ENCODE data around the gene ST14.
A peak's percentile ranks its signal among the peaks of the same experiment; 100 is the strongest.
"Not testable (repeated sequence)": the region's sequence is repeated elsewhere in the genome, so short reads cannot be mapped to it uniquely, and the experiment has no call there.

ST14 gene

DNA sequence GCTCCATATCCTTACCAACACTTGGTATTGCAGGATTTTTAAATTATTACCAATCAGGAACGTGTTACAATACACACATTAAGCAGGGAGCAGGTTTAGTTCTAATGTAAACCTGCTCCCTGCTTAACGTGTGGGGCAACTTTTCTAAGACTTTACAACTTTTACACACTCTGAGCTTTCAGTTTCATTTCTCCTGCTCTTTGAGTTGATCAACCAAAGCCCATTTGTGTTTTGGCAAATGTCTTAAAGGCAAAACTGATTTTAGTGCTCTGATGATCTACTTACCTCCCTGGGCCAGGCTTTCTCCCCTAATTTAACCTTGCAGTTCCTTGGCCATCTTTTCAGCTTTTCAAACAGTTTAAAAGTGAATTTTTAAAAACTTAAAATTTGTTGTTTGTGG lies 84.2 kb downstream of the ST14 start:
- no peak for DNase-seq

DNA sequence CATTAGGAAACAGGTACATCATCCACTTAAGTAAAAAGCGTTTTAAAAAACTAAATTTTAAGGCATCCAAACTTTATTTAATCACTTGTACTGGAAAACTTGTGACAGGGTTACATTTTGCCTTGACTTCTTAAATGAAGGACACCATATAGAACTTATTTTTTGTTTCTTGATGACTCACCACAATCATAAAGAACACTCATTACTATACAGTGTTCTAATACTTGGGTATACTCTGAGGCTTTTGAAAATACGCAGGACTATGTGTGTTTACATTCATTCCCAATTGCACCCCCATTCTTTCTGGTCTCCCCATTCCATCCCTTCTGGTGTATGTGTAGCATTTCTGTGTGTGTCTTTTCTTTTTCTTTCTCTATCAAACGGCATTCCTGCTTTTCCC lies 85.3 kb downstream of the ST14 start:
- peak; percentile 19 for DNase-seq

DNA sequence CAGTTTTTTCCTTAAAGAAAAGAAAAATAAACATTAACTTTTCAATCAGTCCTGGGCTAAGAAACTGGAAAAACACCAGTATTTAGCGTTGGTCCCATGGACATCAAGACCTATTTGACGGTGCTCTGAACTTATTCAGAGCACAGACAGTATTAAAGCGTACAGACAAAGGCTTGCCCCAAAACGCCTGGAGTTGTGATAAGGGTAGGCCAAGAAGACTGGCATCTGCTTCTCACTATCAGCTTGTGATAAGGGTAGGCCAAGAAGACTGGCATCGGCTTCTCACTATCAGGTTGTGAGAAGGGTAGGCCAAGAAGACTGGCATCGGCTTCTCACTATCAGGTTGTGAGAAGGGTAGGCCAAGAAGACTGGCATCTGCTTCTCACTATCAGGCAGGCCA lies 85.8 kb downstream of the ST14 start:
- DNase-seq: peak; percentile 92

DNA sequence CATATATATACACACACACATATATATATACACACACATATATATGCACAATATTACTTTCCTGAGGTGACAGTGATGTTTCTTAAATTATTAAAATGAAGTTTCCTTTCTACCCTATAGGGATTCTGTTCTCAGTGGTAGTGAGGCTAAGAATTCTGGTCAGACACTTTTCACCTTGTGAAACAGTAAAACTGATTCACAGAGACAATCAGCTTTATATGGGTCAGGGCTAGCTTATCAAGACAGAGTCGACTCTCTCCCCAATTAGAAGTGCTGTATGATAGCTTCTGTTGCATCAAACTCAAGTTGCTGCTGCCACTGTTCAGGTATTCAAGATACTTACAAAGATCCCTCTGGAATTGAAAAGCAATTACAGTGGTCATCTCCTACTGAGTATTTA lies 86.7 kb downstream of the ST14 start:
- no peak for DNase-seq

DNA sequence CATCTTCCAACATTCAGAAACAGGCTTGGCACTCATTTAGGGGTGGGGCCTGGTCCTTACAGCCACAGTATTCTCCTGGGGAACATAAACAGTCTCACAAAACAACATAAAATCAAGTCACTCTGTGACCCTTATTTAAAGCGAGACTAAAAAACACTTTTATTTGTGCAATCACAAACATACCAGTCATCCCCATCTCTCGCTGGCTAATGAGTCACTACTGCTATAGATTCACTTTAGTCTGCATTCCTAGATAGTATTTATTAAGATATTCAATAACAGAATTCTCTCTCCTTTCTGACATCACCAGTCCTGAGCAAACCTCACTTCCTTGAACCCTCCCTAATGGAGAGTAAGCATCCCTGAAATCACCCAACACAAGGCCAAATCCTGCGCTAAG lies 87.2 kb downstream of the ST14 start:
- no peak for DNase-seq

DNA sequence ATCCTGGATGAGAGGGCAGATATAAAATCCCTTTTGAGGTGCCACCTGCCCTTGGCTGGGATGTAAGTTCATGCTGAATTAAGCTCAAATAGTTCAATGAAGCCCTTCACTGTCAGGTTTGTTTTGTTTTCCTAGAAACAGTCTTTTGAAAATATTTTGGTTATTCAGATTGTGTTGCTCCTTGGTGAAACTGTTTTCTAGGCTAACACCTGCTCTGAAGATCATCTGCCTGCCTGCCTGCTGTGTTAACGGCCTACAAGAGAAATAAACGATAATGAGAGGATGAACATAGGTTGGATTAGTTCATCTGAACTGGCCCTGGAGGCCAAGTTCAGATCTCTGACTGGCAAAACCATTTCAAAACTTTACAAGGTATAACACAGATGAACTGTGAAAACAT lies 87.7 kb downstream of the ST14 start:
- no peak for DNase-seq

DNA sequence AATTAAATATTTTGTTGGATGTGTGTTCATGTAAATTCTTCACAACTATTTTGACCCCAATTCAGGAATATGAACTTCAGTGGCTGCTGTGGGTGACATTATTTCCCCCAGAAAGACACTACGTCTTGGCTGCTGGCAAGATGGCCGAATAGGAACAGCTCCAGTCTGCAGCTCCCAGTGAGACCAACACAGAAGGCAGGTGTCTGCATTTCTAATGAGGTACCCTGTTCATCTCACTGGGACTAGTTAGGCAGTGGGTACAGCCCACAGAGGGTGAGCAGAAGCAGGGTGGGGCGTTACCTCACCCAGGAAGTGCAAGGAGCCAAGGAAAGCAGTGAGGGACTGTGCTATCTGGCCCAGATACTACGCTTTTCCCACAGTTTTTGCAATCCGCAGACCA lies 89.8 kb downstream of the ST14 start:
- DNase-seq: no peak

DNA sequence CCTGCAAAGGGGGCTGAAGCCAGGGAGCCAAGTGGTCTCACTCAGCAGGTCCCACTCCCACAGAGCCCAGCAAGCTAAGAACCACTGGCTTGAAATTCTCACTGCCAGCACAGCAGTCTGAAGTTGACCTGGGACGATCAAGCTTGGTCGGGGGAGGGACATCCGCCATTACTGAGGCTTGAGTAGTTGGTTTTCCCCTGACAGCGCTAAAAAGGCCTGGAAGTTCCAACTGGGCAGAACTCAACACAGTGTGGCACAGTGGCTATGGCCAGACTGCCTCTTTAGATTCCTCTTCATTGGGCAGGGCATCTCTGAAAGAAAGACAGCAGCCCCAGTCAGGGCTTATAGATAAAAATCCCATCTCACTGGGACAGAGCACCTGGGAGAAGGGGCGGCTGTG lies 90.3 kb downstream of the ST14 start:
- not testable (repeated sequence) for DNase-seq

DNA sequence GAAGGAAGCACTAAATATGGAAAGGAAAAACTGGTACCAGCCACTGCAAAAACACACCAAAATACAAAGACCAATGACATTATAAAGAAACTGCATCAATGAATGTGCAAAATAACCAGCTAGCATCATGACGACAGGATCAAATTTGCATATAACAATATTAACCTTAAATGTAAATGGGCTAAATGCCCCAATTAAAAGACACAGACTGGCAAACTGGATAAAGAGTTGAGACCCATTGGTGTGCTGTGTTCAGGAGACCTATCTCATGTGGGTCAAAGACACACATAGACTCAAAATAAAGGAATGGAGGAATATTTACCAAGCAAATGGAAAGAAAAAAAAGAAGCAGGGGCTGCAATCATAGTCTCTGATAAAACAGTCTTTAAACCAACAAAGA lies 92.2 kb downstream of the ST14 start:
- DNase-seq: not testable (repeated sequence)
